Measurements from ENCODE around the gene SCN9A. TPM values are rescaled to one million over a fixed set of nuclear protein-coding genes. Genes with fewer than 3 reads are reported as not detected.
A peak's percentile ranks its signal among the peaks of the same experiment; 100 is the strongest.
"Not testable (repeated sequence)": the region's sequence is repeated elsewhere in the genome, so short reads cannot be mapped to it uniquely, and the experiment has no call there.

The SCN9A gene
- total RNA-seq, result 1.8 TPM
- long read RNA-seq, partial matches to known transcripts, result 2 of 2 reads
- long read RNA-seq, other reads (novel, unspliced or antisense), result 0 of 2 reads

DNA sequence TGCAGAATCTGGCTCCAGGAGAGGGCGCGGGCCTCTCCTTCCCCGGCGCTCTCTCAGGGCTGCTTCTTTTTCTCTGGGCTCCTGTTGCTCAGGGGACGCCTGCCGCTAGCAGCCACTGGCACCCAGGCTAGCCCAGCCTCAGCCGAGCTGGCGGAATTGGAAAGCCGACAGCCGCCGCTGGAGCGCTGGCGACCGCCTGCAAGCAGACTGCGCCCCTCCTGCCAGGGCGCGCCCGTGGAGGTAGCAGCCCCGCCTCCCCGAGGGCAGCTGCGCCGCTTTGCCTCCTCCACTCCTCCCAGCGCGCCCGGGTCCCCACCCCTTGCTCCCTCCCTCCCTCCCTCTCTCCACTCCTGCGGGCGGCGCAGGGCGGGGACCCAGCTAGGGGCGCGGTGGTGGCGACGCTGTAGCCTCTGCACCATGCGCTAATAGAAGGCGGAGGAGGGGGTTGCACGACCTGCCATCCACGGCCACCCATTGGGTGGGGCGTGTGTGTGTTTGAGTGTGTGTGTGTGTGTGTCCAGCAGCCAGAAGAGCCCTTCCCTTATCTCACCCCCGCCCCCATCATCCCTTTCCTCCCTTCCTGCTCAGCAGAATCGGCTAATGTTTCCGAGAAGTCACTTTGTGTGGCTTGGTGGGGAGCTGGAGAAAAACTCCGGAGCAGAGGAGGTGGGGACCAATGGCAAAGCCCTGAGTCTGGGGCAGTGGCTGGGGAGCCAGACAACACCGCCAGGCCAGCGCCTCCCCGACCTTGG lies at the start of gene SCN9A:
TSS of gene SCN9A (minus strand) at position 209 of the 752 bp plus-strand sequence. CDS start 64,188 bp downstream, outside the sequence.
- peak; percentile 97 for ATAC-seq
- intact Hi-C loops (cut with DNase I), result no loop called here

GRCh38 chr2:166424841-166425240 lies 49.1 kb upstream of the SCN9A start:
- DNase-seq (ENCODE audit: missing footprints) (no peak), ATAC-seq (no peak)
- intact Hi-C loops (cut with DNase I), result no loop called here

More for the DNA sequence above, at the start of gene SCN9A:
- DNase-seq (ENCODE audit: missing footprints), result peak; percentile 90

DNA sequence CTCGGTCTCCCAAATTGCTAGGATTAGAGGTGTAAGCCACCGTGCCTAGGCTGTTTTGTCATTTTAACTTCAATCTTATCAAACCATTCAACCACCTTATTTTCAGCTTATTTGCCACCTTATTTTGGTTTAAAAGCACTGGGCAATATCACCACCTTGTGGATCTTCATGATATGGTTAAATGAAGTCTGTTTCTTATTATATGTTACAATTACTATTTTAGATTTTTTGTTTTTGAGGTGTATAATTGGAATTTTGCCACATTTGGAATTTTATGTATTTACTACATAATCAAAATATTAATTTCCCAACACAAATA lies 43.8 kb upstream of the SCN9A start:
- no peak for ATAC-seq
- no peak for DNase-seq (ENCODE audit: missing footprints)
- intact Hi-C loops (cut with DNase I), result loop anchor here (10.0 kb wide), 1 partner anchor 95 kb away; no protein-coding TSS in a partner anchor

GRCh38 chr2:166418853-166419615 lies 43.3 kb upstream of the SCN9A start:
- ATAC-seq (no peak), DNase-seq (ENCODE audit: missing footprints) (no peak)
- intact Hi-C loops (cut with DNase I), result loop anchor here (10.0 kb wide), 1 partner anchor 96 kb away; no protein-coding TSS in a partner anchor

DNA sequence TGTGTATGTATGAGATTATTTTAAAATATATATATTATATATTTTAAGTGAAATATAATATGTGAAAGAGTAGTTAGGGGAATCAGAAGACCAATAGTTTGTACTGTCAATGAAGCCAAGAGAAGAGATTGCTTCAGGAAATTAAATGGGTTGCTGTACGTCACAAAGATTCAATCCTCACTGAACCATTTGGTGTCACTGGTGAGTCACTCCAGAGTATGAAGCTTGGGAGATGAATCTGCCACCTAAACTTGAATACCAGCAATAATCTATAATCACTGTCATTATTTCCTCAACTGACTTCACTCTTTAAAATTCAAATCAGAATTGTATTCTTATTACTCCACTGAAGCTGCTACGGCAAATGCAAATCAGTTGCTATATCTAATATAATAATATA lies 41.9 kb upstream of the SCN9A start:
- intact Hi-C loops (cut with DNase I), result loop anchor here (10.0 kb wide), 1 partner anchor 97 kb away; no protein-coding TSS in a partner anchor
- DNase-seq (ENCODE audit: missing footprints) (no peak), ATAC-seq (no peak)

DNA sequence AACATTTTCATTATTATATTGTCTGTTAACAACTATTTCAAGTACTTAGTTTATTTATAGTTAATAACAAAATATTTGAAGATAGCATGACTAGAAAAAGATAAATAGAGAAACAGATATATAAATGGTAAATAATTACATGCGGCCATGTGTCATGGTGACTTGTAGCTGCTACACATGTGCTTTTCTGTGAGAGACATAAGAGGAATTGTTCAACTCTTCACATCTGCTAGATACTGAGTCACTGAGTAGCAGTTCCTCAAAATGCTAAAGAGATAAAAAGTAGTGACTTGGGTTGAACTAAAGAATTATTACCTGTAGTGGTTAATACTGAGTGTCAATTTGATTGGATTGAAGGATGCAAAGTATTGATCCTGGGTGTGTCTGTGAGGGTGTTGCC lies 37.5 kb upstream of the SCN9A start:
- DNase-seq (ENCODE audit: missing footprints) (no peak), ATAC-seq (no peak)
- intact Hi-C loops (cut with DNase I), result loop anchor here (10.0 kb wide), 1 partner anchor 102 kb away; no protein-coding TSS in a partner anchor

GRCh38 chr2:166411473-166412230 lies 35.9 kb upstream of the SCN9A start:
- ATAC-seq (no peak), DNase-seq (ENCODE audit: missing footprints) (no peak)
- intact Hi-C loops (cut with DNase I), result loop anchor here (10.0 kb wide), 1 partner anchor 103 kb away; no protein-coding TSS in a partner anchor

DNA sequence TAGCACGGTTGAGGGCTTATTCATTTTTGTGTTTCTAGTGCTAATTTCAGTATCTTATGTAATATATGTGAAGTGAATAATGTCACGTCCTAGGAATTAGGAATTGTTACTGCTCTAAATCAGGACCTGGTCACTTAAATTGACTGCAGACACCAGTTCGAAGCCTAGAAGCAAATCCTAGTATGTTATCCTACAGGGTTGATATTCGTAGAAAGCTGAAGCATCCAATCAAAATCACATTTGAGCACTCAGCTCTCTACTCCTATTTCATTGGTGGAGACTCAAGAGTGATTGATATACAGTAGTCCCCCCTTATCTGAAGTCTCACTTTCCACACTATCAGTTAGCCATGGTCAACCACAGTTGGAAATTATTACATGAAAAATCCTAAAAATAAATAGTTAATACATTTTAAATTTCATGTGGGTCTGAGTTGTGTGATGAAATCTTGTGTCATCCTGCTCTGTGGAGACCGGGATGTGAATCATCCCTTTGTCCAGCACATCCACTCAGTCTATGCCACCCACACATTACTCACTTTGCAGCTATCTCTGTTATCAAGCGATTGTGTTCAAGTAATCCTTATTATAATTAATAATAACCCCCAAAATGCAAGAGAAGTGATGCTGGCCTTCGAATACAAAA lies 35.2 kb upstream of the SCN9A start:
- no peak for ATAC-seq
- intact Hi-C loops (cut with DNase I), result loop anchor here (10.0 kb wide), 1 partner anchor 104 kb away; no protein-coding TSS in a partner anchor
- no peak for DNase-seq (ENCODE audit: missing footprints)

- DNase-seq (ENCODE audit: missing footprints); intact Hi-C loops (cut with DNase I); ATAC-seq: not testable (repeated sequence)
These were observed 32.0 kb upstream of the SCN9A start for GRCh38 chr2:166407746-166408145.

DNA sequence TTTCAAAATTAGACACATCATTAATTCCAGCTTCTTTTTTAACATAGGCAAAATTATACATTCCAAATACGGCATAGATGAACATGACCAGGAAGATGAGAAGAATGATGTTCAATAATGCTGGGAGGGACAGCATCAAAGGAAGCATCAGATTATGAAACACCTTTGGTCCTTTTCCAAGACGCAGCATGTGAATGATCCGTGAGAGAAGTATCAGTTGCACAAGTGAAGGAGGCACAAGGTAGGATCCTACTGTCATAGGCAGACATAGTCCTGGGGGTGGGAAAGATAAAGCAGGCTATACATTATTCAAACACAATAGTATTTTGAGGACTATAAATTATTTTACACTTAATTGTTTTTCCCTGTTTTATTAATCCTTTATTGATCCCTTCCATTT lies 30.6 kb upstream of the SCN9A start:
- DNase-seq (ENCODE audit: missing footprints), result no peak
- intact Hi-C loops (cut with DNase I), result no loop called here
- ATAC-seq, result no peak

GRCh38 chr2:166405569-166405926 lies 29.8 kb upstream of the SCN9A start:
- DNase-seq (ENCODE audit: missing footprints) (no peak), ATAC-seq (no peak)
- intact Hi-C loops (cut with DNase I), result no loop called here

GRCh38 chr2:166404831-166405568 lies 29.3 kb upstream of the SCN9A start:
- intact Hi-C loops (cut with DNase I), result no loop called here
- DNase-seq (ENCODE audit: missing footprints) (no peak), ATAC-seq (no peak)

DNA sequence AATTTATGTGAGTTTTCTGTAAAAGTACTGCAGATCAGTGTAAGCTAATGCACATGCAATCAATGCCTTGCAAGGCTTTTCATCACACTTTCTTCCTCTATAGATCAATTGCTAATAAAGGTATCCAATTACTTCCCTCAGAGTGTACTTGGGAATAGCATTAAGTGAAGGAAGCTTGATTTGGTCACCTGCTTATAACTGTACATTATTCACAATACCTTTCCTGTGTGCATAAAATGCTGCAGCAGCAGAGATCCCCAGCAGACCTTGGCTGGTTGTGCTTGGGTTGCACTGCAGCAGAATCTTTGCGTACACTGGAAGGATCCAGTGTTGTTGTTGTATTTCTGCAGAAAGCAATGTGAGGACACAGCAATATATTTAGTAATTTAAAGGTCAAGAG lies 18.5 kb upstream of the SCN9A start:
- no peak for ATAC-seq
- intact Hi-C loops (cut with DNase I), result no loop called here

GRCh38 chr2:166393008-166393407 lies 17.3 kb upstream of the SCN9A start:
- ATAC-seq (no peak), DNase-seq (ENCODE audit: missing footprints) (no peak)
- intact Hi-C loops (cut with DNase I), result no loop called here

More for the DNA sequence above, 18.5 kb upstream of the SCN9A start:
- no peak for DNase-seq (ENCODE audit: missing footprints)

DNA sequence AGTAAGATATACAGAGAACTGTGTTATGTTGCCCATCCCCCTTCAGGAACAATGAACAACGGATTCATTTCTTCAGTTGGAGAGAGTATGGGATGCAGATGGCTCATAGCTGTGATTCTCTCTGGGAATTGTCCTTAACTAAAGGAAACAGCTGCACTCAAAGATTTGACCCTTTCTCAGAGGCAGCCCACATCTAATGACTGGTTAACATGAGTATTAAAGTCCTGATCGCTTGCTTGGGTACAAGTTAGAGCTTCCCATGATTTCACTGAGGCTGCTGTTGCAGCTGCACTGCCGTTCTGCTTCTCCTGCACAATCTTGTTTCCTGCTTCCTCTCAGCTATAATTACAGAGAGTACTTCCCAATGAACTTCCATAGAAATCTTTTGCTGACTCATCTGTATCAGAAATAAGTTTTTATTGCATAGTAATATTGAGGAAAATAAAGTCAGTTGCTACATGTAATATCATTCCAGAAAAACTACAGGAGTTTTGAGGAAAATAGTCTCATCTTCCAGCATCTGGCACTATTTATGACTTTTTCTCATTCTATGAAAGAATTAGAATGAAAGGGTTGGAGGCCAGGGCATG lies 12.8 kb upstream of the SCN9A start:
- ATAC-seq (peak; percentile 39), DNase-seq (ENCODE audit: missing footprints) (no peak)
- intact Hi-C loops (cut with DNase I), result no loop called here

DNA sequence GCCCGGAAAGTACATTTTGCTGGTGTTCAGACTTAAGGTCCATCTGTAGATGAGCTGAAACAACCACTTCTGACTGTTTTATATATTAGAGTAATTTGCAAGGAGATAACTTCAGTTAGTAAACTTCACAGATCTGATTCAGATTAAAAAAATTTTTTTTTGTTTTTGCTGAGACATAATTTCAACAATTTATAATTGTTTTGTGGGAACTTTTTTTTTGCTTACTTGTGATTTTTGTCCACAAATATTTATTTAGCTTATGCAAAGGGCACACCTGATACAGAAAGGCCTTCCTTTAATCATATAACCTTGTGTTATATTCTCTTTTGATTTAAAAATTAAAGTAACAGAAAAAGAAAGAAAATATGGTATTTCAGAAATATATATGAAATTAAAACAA lies 9.6 kb upstream of the SCN9A start:
- intact Hi-C loops (cut with DNase I), result no loop called here
- DNase-seq (ENCODE audit: missing footprints) (no peak), ATAC-seq (no peak)

- ATAC-seq, result no peak
- DNase-seq (ENCODE audit: missing footprints), result no peak
- intact Hi-C loops (cut with DNase I), result no loop called here
These were observed 9.0 kb upstream of the SCN9A start for GRCh38 chr2:166384774-166385173.

- DNase-seq (ENCODE audit: missing footprints) (no peak), ATAC-seq (no peak)
These were observed 6.7 kb upstream of the SCN9A start for GRCh38 chr2:166382448-166382847.

More at GRCh38 chr2:166382448-166382847, 6.7 kb upstream of the SCN9A start:
- intact Hi-C loops (cut with DNase I), result no loop called here
